Activated CD4-positive, alpha-beta memory T cell treated with anti-CD3 and anti-CD28 coated beads for 36 hours (primary cell): ENCODE results near the gene GBE1. TPM values are rescaled to one million over a fixed set of nuclear protein-coding genes. Genes with fewer than 3 reads are reported as not detected.

Experiments used
- CTCF ChIA-PET: fragments of 350-600 bp; sonication (Branson Sonifier 250); formaldehyde crosslinking; loops from one replicate; lab custom pipeline; 2021; ENCODE audit warnings: antibody characterized with exemption, inconsistent platforms; lab: Charles Lee
- POLR2A ChIA-PET: fragments of 350-600 bp; sonication (Branson Sonifier 250); formaldehyde crosslinking; loops from one replicate; lab custom pipeline; 2021; ENCODE audit warnings: antibody characterized with exemption; lab: Charles Lee
- DNase-seq: peaks from one replicate; pipeline ENCODE4 v3.0.0-alpha.2; 2020
- H3K27ac Mint-ChIP-seq: one replicate; pipeline ENCODE4 v1.8.0; 2021; ENCODE audit warnings: mixed read lengths
- H3K27me3 Mint-ChIP-seq: one replicate; pipeline ENCODE4 v1.8.0; 2021; ENCODE audit warnings: mixed read lengths
- H3K36me3 Mint-ChIP-seq: one replicate; pipeline ENCODE4 v1.8.0; 2021; ENCODE audit warnings: mixed read lengths
- H3K4me1 Mint-ChIP-seq: one replicate; pipeline ENCODE4 v1.8.0; 2021; ENCODE audit warnings: low read depth, mixed read lengths
- H3K4me3 Mint-ChIP-seq: one replicate; pipeline ENCODE4 v1.8.0; 2021; ENCODE audit warnings: mild to moderate bottlenecking, mixed read lengths
- H3K9me3 Mint-ChIP-seq: one replicate; pipeline ENCODE4 v1.8.0; 2021; ENCODE audit warnings: mixed read lengths
- intact Hi-C: fragments of 100-400 bp; cut with micrococcal nuclease; formaldehyde crosslinking; loops from one replicate; pipeline ENCODE4 v1.15.1; 2023
- total RNA-seq, 2 experiments: library from RNA; stranded (reverse); gene quantifications; one replicate each; pipeline ENCODE4 v1.2.3, GENCODE V29; 2021

The GBE1 gene
- total RNA-seq, 2 experiments from 2014 or later, result 30.5 to 30.6 TPM

DNA sequence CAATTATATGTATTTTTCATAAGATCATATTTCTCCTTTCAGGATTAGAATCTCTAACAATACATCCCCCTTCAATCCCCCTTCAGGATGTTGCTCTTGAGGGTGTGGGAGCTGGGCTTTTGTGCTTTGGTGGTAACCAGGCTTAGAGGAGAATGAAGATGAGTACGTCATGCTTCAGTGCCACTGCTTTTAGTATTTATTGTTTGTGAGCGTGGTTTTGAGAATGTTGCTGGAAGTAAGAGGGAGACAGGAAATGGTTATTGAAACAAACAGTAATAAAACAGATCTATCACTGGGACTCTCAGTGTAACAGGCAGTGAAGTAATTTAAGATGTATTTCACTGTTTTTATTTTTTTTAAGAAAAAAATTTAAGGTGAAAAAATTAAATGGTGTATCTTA, 35.3 kb downstream of the GBE1 start:
- DNase-seq, result no peak
- peaks cover 2% of the 10 kb centered on the region for H3K9me3 Mint-ChIP-seq
- peaks cover 1% of the 10 kb centered on the region for H3K36me3 Mint-ChIP-seq
- ChIA-PET CTCF (no interaction called here), POLR2A (interaction anchor here (0.6 kb wide), 1 partner anchor 52 kb away, joined by 3 read pairs; no protein-coding TSS in a partner anchor)
- intact Hi-C loops, result no loop called here
- no peaks in the 10 kb centered on the region for H3K4me1 Mint-ChIP-seq
- no peaks in the 10 kb centered on the region for H3K27me3 Mint-ChIP-seq
- H3K27ac Mint-ChIP-seq, result no peak overlapping the region
- H3K4me3 Mint-ChIP-seq, result no peak overlapping the region

DNA sequence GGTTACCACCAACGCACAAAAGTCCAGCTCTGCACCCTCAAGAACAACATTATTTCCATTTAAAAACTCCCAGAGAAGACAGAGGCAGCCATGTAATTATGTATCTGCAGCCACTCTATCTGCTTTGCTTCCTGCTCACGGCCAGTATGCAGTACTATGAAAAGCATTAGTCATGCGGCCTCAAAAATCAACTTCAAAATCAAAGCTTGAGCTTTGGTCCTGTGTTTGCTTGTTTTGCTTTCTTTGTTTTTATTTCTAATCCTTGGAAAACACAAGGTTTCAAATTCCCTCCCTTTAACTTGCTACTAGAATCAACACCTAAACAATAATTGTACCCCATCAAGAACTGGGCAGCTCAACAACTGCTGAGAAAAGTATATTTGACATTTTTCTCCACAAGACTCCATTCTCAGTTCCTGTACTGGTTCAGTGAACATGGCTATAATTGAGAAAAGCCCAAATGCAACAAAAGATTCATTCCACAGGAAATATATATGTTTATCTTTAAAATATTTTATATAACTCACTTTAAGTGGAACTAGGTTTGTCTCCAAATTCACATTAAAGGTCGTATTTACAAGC, 37.6 kb downstream of the GBE1 start:
- peaks cover 2% of the 10 kb centered on the region for H3K9me3 Mint-ChIP-seq
- H3K27ac Mint-ChIP-seq, result no peak overlapping the region
- intact Hi-C loops, result no loop called here
- CTCF ChIA-PET, result interaction anchor here (0.7 kb wide), 1 partner anchor 47 kb away, joined by 3 read pairs; no protein-coding TSS in a partner anchor
- H3K4me1 Mint-ChIP-seq, result no peaks in the 10 kb centered on the region
- H3K27me3 Mint-ChIP-seq, result no peaks in the 10 kb centered on the region
- no peak overlapping the region for H3K4me3 Mint-ChIP-seq
- peaks cover 1% of the 10 kb centered on the region for H3K36me3 Mint-ChIP-seq
- DNase-seq, result no peak
- POLR2A ChIA-PET, result no interaction called here

DNA sequence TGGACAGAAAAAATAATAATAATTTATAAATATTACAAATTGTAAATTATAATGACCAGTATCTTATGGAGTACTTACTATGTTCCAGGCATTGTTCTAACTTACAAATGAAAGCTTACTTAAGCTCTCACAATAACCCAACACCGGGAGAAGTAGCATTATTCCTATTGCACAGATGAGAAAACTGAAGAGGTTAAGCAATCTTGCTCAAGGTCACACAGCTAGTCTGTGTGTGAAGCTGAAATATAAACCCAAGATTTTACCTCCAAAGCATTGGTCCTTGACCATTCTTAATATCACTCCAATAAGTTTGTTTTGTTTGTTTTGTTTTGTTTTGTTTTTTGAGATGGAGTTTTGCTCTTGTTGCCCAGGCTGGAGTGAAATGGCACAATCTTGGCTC, 43.1 kb downstream of the GBE1 start:
- H3K9me3 Mint-ChIP-seq, result peaks cover 2% of the 10 kb centered on the region
- H3K27me3 Mint-ChIP-seq, result no peaks in the 10 kb centered on the region
- intact Hi-C loops, result no loop called here

DNA sequence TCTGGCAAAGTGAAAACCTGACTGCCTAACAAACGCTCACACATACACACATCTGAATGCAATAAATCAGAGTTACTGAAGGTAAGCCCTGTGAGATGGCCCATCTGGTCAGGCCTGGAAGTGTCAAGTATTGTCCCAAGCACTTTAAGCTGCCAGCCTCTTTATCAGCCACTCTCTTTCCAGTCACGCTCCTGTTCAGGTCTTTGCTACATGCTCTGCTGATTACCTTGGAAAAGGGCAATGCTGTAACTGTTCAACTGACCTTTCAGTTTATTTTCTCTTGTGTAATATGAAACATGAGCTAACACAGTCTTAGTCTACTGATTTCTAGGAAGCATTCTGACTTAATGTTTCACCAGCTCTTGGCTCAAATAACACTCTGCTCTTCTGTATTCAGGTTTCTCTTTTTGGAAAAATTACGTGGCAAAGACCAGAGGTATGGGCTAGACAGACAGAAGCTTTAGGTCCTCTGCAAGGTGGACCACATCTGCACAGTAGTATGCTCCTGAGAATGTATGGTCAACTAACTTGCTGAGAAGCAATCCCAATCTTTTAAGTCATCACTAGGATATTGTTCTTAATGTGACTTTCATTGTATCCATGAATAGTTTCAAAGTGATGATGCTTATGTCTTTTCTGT, 44.5 kb downstream of the GBE1 start:
- no peaks in the 10 kb centered on the region for H3K27me3 Mint-ChIP-seq
- ChIA-PET POLR2A (no interaction called here), CTCF (no interaction called here)
- peaks cover 2% of the 10 kb centered on the region for H3K9me3 Mint-ChIP-seq
- H3K4me3 Mint-ChIP-seq, result no peak overlapping the region
- no peak overlapping the region for H3K27ac Mint-ChIP-seq
- intact Hi-C loops, result no loop called here
- H3K4me1 Mint-ChIP-seq, result no peaks in the 10 kb centered on the region
- peaks cover 6% of the 10 kb centered on the region for H3K36me3 Mint-ChIP-seq
- DNase-seq, result no peak

More for the DNA sequence above, 43.1 kb downstream of the GBE1 start:
- DNase-seq, result no peak
- Mint-ChIP-seq H3K4me1 (no peaks in the 10 kb centered on the region), H3K36me3 (peaks cover 1% of the 10 kb centered on the region), H3K27ac (no peak overlapping the region), H3K4me3 (no peak overlapping the region)
- POLR2A ChIA-PET, result no interaction called here
- CTCF ChIA-PET, result no interaction called here

DNA sequence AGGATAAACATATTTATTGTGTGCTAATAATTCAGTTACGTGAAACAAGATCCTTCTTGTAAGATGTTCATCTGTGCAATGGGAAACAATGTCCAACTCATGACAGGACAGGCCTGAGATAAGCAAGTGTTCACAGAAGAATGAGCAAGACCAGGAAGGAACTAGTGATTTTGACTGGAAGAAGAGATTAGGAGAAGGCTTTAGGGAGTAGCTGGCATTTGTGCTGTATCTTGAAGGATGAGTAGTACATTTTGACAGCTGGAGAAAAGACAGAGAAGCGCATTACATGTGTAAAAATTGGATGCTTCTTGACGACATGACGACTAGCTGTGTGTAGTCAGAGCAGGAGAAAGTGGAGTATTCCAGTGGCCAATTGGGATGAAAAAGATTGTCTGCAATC, 48.4 kb downstream of the GBE1 start:
- Mint-ChIP-seq H3K4me1 (no peaks in the 10 kb centered on the region), H3K9me3 (no peaks in the 10 kb centered on the region), H3K27ac (no peak overlapping the region), H3K36me3 (peaks cover 6% of the 10 kb centered on the region), H3K4me3 (no peak overlapping the region), H3K27me3 (no peaks in the 10 kb centered on the region)
- intact Hi-C loops, result no loop called here
- CTCF ChIA-PET, result no interaction called here
- DNase-seq, result no peak
- POLR2A ChIA-PET, result no interaction called here

DNA sequence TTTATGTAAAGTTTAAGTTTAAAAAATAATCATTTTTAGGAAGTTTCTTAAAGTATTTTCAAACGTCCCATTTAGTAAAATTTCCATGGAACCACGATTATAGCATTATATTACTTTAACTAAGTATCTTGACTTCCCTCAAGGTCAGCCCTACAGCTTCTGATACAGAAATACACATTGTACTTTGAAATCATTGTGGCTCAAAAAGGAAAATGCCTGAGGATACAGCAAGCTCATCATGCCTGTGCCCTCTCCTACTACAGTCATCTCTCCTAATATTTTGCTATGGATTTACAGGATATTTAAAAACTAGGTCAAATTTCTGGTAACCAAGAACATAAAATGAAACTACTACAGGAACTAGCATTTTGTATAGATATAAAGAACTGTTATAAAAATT, 51.8 kb downstream of the GBE1 start:
- intact Hi-C loops, result no loop called here
- Mint-ChIP-seq H3K9me3 (no peaks in the 10 kb centered on the region), H3K27me3 (no peaks in the 10 kb centered on the region), H3K27ac (no peak overlapping the region), H3K4me3 (no peak overlapping the region), H3K36me3 (peaks cover 6% of the 10 kb centered on the region), H3K4me1 (no peaks in the 10 kb centered on the region)
- ChIA-PET POLR2A (no interaction called here), CTCF (no interaction called here)
- DNase-seq, result no peak

DNA sequence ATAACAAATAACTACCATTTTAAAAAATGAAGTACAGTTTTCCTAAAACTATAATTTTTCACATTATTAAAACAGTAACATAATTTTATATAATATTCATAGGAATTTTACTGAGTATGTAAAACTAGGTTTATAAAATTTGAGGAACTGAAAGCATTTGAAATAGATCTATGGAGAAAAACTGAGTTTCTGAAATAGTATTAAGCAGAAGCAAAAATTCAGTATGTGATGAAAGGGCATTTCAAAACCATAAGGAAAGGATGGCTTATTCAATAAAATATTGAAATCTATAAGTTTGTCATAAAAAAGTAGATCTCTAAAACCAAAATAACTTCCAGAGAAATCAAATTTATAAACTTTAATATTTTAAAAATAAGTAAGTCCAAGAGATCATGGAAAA, 53.4 kb downstream of the GBE1 start:
- Mint-ChIP-seq H3K27ac (no peak overlapping the region), H3K27me3 (no peaks in the 10 kb centered on the region), H3K4me3 (no peak overlapping the region), H3K9me3 (no peaks in the 10 kb centered on the region), H3K36me3 (peaks cover 3% of the 10 kb centered on the region), H3K4me1 (no peaks in the 10 kb centered on the region)
- DNase-seq, result no peak
- ChIA-PET POLR2A (no interaction called here), CTCF (no interaction called here)
- intact Hi-C loops, result no loop called here

DNA sequence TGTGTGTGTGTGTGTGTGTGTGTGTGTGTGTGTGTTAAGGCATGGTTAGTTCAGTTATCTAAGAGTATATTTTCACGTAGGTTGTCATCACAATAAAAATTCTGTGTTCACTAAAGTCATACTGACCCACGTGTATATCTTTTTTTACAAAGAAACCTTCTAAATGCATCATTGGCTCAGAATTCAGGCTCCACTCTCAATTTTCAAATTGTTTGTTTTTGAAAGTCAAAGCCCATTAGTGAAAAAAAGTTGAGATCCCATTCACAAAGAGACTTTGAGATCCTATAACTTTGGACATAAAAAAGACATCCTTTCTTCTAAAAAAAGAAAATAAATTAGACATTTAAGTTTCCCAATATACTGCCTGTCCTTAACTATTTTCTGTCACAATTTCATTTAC, 59.3 kb downstream of the GBE1 start:
- no peak overlapping the region for H3K27ac Mint-ChIP-seq
- H3K4me3 Mint-ChIP-seq, result no peak overlapping the region
- ChIA-PET CTCF (no interaction called here), POLR2A (no interaction called here)
- intact Hi-C loops, result no loop called here
- DNase-seq, result no peak
- H3K9me3 Mint-ChIP-seq, result no peaks in the 10 kb centered on the region
- peaks cover 10% of the 10 kb centered on the region for H3K36me3 Mint-ChIP-seq
- no peaks in the 10 kb centered on the region for H3K4me1 Mint-ChIP-seq
- H3K27me3 Mint-ChIP-seq, result no peaks in the 10 kb centered on the region

DNA sequence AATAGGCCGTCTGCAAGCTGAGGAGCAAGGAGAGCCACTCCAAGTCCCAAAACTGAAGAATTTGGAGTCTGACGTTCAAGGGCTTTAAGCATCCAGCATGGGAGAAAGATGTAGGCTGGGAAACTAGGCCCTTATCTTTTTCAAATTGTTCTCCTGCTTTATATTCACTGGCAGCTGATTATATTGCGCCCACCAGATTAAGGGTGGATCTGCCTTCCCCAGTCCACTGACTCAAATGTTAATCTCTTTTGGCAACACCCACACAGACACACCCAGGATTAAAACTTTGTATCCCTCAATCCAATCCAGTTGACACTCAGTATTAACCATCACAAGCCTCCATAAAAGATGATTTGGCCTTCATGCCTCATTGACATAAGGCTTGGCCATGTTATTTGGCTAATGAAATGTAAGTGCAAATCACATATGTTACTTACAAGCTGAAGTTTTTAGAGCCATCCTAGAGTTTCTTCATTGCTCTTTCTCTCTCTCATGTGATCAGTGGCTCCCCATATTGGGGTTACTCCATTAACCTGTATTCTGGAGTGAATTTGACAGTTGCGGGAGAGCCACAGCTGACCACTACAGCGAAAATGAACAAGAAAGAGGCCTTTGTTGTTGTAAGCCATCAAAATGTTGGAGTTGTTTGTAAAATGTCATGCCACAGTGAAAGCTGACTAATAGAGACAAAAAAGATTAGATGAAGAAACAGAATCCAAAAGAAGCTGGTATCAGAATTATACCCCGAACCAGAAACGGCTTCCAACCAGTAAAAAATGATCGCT, 61.7 kb downstream of the GBE1 start:
- Mint-ChIP-seq H3K27me3 (no peaks in the 10 kb centered on the region), H3K4me1 (no peaks in the 10 kb centered on the region), H3K27ac (no peak overlapping the region), H3K4me3 (no peak overlapping the region), H3K36me3 (peaks cover 10% of the 10 kb centered on the region), H3K9me3 (no peaks in the 10 kb centered on the region)
- no peak for DNase-seq
- CTCF ChIA-PET, result no interaction called here
- POLR2A ChIA-PET, result no interaction called here
- intact Hi-C loops, result no loop called here

DNA sequence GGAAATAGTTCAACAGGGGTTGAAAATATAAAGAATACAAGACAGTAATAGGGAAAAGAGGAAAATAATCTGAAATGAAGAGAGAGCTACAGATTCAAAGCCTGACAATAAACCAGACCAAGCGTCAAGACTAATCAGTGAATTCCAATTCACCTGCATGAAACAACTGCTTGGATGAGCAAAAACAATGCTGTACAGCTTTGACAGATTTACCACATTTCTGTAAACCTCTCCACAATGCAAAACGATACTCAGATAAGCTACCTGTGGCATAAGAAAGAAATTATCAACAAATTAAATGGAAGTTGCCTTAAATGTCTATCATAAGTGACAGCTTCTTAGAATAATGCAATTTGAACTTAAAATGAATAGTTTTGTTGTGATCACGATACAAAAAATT, 65.4 kb downstream of the GBE1 start:
- H3K36me3 Mint-ChIP-seq, result peaks cover 10% of the 10 kb centered on the region
- H3K9me3 Mint-ChIP-seq, result no peaks in the 10 kb centered on the region
- no peaks in the 10 kb centered on the region for H3K4me1 Mint-ChIP-seq
- intact Hi-C loops, result no loop called here
- DNase-seq, result no peak
- no peak overlapping the region for H3K4me3 Mint-ChIP-seq
- H3K27me3 Mint-ChIP-seq, result no peaks in the 10 kb centered on the region
- no peak overlapping the region for H3K27ac Mint-ChIP-seq
- POLR2A ChIA-PET, result no interaction called here
- CTCF ChIA-PET, result no interaction called here

DNA sequence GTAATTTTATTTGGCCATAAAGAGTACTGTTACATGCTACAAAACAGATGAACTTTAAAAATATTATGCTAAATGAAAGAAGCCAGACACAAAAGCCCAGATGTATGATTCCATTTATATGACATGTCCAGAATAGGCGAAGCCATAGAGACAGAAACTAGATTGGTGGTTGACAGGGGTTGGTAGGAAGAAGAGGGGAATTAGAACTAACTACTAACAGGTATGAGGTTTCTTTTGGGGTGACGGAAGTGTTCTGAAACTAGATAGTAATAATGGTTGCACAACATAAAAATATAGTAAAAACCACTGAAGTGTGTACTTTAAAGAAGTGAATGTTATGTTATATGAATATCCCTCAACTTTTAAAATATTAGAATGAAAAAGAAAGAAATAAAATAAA, 66.1 kb downstream of the GBE1 start:
- intact Hi-C loops, result no loop called here
- DNase-seq, result no peak
- no peaks in the 10 kb centered on the region for H3K27me3 Mint-ChIP-seq
- H3K27ac Mint-ChIP-seq, result no peak overlapping the region
- POLR2A ChIA-PET, result no interaction called here
- no peak overlapping the region for H3K4me3 Mint-ChIP-seq
- H3K36me3 Mint-ChIP-seq, result peaks cover 10% of the 10 kb centered on the region
- no peaks in the 10 kb centered on the region for H3K9me3 Mint-ChIP-seq
- H3K4me1 Mint-ChIP-seq, result no peaks in the 10 kb centered on the region
- CTCF ChIA-PET, result no interaction called here

DNA sequence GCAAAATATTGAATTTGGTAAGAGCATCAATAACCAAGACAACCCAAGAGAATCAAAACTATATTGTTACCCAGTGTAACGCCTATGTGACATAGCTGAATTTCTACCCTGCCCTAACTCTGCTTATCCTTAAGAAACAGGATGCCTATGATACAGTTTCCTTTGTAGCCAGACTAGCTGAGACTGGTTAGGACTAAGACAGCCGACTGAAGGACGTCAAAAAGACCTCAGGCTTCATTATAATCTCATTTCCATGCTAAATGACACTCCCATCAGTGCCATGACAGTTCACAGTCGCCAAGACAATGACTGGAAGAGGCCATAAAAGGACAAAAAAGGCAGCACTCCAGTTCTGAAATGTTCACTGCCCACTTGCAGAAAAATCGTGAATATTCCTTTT, 66.8 kb downstream of the GBE1 start:
- POLR2A ChIA-PET, result no interaction called here
- peaks cover 7% of the 10 kb centered on the region for H3K36me3 Mint-ChIP-seq
- intact Hi-C loops, result no loop called here
- H3K4me3 Mint-ChIP-seq, result no peak overlapping the region
- H3K27ac Mint-ChIP-seq, result no peak overlapping the region
- no peak for DNase-seq
- H3K27me3 Mint-ChIP-seq, result no peaks in the 10 kb centered on the region
- H3K4me1 Mint-ChIP-seq, result no peaks in the 10 kb centered on the region
- CTCF ChIA-PET, result no interaction called here
- no peaks in the 10 kb centered on the region for H3K9me3 Mint-ChIP-seq
